Testis (tissue), 2 donors: ENCODE measurements around the gene C16orf54.

ENCODE experiments used
- CTCF ChIP-seq, 3 experiments: fragments of 450-650 bp in 2 of 3; fragments of 200-600 bp in 1 of 3; sonication (generic) in 1 of 3; IDR thresholded peaks; one replicate each; pipeline ENCODE4 v1.5.1; 2016 to 2019; ENCODE audit warnings: antibody characterized with exemption in 3 of 3, mild to moderate bottlenecking in 2 of 3, moderate library complexity in 1 of 3
- POLR2A ChIP-seq: fragments of 450-650 bp; IDR thresholded peaks from one replicate; pipeline ENCODE4 v1.6.1; 2017; ENCODE audit warnings: antibody characterized with exemption, mild to moderate bottlenecking, moderate library complexity

DNA sequence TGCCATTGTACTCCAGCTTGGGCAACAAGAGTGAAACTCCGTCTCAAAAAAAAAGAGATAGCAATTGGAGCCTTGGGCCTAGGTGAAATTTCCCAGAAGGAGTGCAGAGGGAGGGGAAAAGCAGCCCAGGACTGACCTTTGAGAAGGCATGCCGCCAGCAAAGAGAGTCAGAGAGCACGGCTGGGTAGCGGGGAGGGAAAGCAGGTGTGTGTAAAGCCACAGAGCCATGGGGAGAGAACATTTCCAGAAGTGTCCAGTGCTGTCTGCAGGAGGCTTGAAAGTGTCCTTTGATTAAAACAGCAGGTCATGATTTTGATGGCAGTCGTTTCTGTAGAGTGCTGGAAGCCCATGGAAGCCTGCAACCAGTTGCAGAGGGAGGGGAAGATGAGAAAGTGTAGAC, 8.1 kb downstream of the C16orf54 start:
- TF ChIP-seq CTCF (IDR thresholded peaks at IDR 0.05), result no peak
- TF ChIP-seq POLR2A, result no peak
